Esophagus (tissue), 2 donors: ENCODE data around the gene MUC2. TPM values are rescaled to one million over a fixed set of nuclear protein-coding genes. Genes with fewer than 3 reads are reported as not detected.

Source experiments
- H3K27ac ChIP-seq, 2 donors: one replicate each; pipeline ENCODE4 v1.5.1; 2013; ENCODE audit warnings: low read depth in 2 of 2, mild to moderate bottlenecking in 2 of 2, inconsistent platforms in 1 of 2, low read length in 1 of 2, moderate library complexity in 1 of 2
- H3K27me3 ChIP-seq, 2 donors: one replicate each; pipeline ENCODE4 v1.6.1; 2013; ENCODE audit warnings: low read length in 2 of 2, control low read depth in 1 of 2, mild to moderate bottlenecking in 1 of 2; ENCODE audit not compliant: insufficient read depth in 2 of 2, control insufficient read depth in 1 of 2
- H3K36me3 ChIP-seq, 2 donors: one replicate each; pipeline ENCODE4 v1.6.1; 2013; ENCODE audit warnings: low read length in 1 of 2; ENCODE audit not compliant: control insufficient read depth in 2 of 2, insufficient read depth in 2 of 2
- H3K4me1 ChIP-seq, 2 donors: one replicate each; pipeline ENCODE4 v1.6.1; 2013; ENCODE audit warnings: low read length in 1 of 2; ENCODE audit not compliant: control insufficient read depth in 2 of 2, insufficient read depth in 2 of 2
- H3K4me3 ChIP-seq, 2 donors: one replicate each; pipeline ENCODE4 v1.5.1; 2013; ENCODE audit warnings: low read length in 2 of 2, mild to moderate bottlenecking in 2 of 2, low read depth in 1 of 2, moderate library complexity in 1 of 2
- H3K9me3 ChIP-seq, 2 donors: one replicate each; pipeline ENCODE4 v1.6.1; 2013; ENCODE audit warnings: mild to moderate bottlenecking in 2 of 2, low read depth in 1 of 2, low read length in 1 of 2, moderate library complexity in 1 of 2; ENCODE audit not compliant: control insufficient read depth in 2 of 2, insufficient read depth in 1 of 2
- WGBS, 2 donors: extraction: QIAGEN DNeasy Blood & Tissue Kit; methylation state at CpG; one replicate each; pipeline ENCODE4 v1.1.7; 2013; 5-methylcytosine and 5-hydroxymethylcytosine counted together
- polyA plus RNA-seq, 2 donors: library from polyadenylated mRNA; stranded (reverse); fragments of 200-250 nt; gene quantifications; one replicate each; pipeline ENCODE4 v1.2.3, GENCODE V29; 2013
- donor health status: healthy with polysubstance abuse.
- donor health status: Bipolar disorder and iron deficiency.

Gene MUC2
- polyA plus RNA-seq, 2 donors: 0.04 TPM; not detected in 1

DNA sequence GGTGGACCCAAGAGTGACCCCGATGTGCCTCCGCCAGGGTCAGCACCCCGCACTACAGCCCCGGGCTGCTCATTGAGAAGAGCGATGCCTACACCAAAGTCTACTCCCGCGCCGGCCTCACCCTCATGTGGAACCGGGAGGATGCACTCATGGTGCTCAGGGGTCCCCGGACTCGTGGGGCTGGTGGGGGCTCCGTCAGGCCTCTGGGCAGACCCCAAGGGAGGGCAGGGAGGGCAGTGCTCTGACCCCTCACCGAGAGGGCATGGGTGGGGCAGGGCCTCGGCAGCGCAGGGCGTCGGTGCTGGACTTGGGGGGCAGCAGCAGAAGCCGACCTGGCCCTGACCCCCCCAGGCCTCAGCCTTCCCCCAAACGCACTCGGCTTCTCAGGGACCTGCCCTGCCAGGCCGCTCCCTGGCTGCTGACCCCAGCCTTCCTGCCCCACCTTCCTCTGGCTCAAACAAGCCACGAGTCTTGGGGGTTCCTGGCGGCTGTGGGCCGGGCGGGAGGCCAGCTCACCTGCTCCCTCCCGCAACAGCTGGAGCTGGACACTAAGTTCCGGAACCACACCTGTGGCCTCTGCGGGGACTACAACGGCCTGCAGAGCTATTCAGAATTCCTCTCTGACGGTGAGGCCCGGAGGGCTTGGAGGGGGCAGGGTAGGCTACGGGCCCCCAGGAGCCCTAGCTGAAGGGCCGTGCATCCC is 2.9 kb downstream of the MUC2 start:
- H3K9me3 ChIP-seq: no peaks in the 10 kb centered on the region
- H3K36me3 ChIP-seq: no peaks in the 10 kb centered on the region
- no peak overlapping the region for H3K27ac ChIP-seq
- 66 to 72% methylated on average over 32 to 33 of the region's 33 CpGs for WGBS, 2 donors
- no peak overlapping the region for H3K4me3 ChIP-seq
- no peaks in the 10 kb centered on the region for H3K27me3 ChIP-seq
- H3K4me1 ChIP-seq: peaks cover 0 to 9% of the 10 kb centered on the region in 2 donors

DNA sequence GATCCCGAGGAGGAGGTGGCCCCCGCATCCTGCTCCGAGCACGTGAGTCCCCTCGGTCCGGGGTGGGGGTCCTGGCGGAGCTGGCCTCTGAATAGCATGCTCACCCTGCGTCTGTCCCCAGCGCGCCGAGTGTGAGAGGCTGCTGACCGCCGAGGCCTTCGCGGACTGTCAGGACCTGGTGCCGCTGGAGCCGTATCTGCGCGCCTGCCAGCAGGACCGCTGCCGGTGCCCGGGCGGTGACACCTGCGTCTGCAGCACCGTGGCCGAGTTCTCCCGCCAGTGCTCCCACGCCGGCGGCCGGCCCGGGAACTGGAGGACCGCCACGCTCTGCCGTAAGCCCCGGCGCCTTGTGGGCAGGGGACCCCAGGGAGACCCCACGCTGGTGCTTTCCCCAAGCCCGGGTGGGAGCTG is 3.5 kb downstream of the MUC2 start:
- H3K4me3 ChIP-seq: no peak overlapping the region
- no peak overlapping the region for H3K27ac ChIP-seq
- H3K4me1 ChIP-seq: peaks cover 0 to 10% of the 10 kb centered on the region in 2 donors
- no peaks in the 10 kb centered on the region for H3K27me3 ChIP-seq
- 84 to 89% methylated on average over 32 to 39 of the region's 39 CpGs for WGBS, 2 donors
- H3K36me3 ChIP-seq: no peaks in the 10 kb centered on the region
- no peaks in the 10 kb centered on the region for H3K9me3 ChIP-seq

DNA sequence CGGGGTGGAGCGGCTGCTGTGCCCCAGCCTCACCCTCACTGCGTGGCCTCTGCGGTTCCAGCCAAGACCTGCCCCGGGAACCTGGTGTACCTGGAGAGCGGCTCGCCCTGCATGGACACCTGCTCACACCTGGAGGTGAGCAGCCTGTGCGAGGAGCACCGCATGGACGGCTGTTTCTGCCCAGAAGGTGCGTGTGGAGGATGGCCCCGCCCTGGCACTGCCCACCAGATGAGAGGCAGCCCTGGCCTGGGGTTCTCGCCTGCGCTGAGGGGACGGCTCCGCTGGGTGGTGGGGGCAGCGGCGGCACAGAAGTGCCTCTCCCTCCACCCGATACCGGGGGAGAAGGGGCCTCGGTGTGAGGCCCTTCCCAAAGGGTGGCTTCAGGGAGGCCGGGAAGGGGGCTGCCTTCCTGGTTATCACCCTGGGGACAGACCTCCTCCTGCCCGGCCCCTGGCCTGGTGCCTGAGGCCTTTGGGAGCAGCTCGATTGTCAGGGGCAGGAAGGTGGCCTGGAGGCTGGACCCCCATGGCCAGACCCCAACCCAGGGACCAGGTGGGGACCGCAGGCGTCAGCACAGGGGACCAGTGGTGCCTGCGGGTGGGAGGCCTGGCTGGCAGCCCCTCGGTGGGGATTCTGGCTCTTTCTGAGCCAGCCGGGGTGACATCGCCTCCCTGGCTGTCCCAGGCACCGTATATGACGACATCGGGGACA is 7.1 kb downstream of the MUC2 start:
- Histone ChIP-seq H3K27ac (no peak overlapping the region), H3K4me3 (no peak overlapping the region), H3K36me3 (no peaks in the 10 kb centered on the region), H3K27me3 (no peaks in the 10 kb centered on the region), H3K9me3 (no peaks in the 10 kb centered on the region), H3K4me1 (peaks cover 0 to 12% of the 10 kb centered on the region in 2 donors)
- WGBS, 2 donors: 74 to 77% methylated on average over 33 of the region's 33 CpGs

DNA sequence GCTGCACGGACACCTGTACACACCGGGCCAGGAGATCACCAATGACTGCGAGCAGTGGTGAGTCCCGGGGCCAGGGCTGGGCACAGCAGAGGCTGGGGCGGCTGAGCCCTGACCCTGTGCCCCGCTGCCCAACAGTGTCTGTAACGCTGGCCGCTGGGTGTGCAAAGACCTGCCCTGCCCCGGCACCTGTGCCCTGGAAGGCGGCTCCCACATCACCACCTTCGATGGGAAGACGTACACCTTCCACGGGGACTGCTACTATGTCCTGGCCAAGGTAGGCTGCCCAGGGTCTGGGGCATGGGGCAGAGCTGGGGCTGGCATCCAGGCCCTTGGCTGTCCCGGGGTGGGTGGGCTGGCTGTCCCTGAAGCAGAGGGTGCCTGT is 7.7 kb downstream of the MUC2 start:
- Histone ChIP-seq H3K27ac (no peak overlapping the region), H3K27me3 (no peaks in the 10 kb centered on the region), H3K4me3 (no peak overlapping the region), H3K4me1 (peaks cover 0 to 12% of the 10 kb centered on the region in 2 donors), H3K9me3 (no peaks in the 10 kb centered on the region), H3K36me3 (no peaks in the 10 kb centered on the region)
- 79 to 83% methylated on average over 14 of the region's 14 CpGs for WGBS, 2 donors

DNA sequence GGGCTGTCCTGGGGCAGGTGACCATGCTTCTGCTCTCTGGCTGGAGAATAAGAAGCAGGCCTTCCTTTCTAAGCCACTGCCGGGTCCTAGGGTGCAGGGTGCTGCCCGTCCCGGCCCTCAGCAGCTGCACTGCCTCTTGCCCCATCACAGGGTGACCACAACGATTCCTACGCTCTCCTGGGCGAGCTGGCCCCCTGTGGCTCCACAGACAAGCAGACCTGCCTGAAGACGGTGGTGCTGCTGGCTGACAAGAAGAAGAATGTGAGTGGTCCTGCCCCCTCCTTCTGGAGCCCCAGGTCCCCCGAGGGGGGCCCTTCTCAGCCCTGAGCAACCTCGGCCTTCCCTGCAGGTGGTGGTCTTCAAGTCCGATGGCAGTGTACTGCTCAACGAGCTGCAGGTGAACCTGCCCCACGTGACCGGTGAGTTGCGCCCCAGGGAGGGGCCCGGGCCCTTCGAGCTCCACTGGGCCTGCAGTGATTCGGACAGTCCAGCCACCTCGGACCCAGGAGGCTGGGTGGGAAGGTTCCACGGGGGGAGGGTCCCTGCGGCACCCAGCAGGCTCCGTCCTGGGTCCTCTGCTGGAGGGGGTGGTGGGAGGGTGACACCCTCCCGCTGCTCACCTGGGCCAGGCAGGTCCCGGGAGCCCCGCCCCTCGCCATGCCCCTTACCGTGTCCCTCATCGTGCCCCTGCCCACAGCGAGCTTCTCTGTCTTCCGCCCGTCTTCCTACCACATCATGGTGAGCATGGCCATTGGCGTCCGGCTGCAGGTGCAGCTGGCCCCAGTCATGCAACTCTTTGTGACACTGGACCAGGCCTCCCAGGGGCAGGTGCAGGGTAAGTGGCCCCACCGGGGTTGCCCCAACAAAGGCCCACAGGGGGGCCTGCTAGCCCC is 8.3 kb downstream of the MUC2 start:
- peaks cover 0 to 12% of the 10 kb centered on the region in 2 donors for H3K4me1 ChIP-seq
- H3K27me3 ChIP-seq: no peaks in the 10 kb centered on the region
- H3K36me3 ChIP-seq: no peaks in the 10 kb centered on the region
- H3K27ac ChIP-seq: no peak overlapping the region
- H3K9me3 ChIP-seq: no peaks in the 10 kb centered on the region
- WGBS, 2 donors: 69 to 72% methylated on average over 33 of the region's 33 CpGs
- no peak overlapping the region for H3K4me3 ChIP-seq

DNA sequence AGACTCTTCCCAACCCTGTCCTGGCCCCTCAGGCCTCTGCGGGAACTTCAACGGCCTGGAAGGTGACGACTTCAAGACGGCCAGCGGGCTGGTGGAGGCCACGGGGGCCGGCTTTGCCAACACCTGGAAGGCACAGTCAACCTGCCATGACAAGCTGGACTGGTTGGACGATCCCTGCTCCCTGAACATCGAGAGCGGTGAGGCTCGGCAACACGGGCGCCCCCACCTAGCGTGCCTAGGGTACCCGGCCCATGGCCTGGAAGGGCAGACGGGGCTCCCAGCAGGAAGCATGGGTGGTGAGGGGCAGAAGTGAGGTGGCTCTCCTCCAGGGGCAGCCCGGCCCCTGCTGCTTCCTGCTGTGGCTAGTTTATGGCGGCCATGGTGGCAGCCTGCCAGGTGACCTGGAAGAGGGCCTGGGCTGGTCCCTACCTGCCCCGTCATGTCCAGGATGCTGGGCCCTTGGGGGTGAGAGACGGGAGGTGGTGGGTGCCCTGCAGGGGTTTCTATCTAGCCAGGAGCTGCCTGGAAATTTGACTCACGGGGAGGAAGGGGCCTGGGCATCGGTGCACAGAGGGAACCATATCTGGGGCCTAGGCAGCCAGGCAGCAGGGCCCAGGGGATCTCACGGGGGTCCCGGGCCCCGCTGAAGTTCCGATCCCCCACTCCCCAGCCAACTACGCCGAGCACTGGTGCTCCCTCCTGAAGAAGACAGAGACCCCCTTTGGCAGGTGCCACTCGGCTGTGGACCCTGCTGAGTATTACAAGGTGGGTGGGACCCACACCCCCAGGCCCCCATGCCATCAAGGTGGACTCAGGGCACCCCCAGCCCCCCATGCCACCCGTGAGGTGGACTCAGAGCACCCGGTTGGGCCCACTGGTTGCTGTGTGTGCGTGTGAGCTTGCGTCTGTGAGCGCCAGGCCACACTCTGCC is 9.2 kb downstream of the MUC2 start:
- H3K27ac ChIP-seq: no peak overlapping the region
- no peaks in the 10 kb centered on the region for H3K27me3 ChIP-seq
- 56 to 63% methylated on average over 34 of the region's 34 CpGs for WGBS, 2 donors
- no peaks in the 10 kb centered on the region for H3K9me3 ChIP-seq
- peaks cover 0 to 12% of the 10 kb centered on the region in 2 donors for H3K4me1 ChIP-seq
- no peak overlapping the region for H3K4me3 ChIP-seq
- no peaks in the 10 kb centered on the region for H3K36me3 ChIP-seq

DNA sequence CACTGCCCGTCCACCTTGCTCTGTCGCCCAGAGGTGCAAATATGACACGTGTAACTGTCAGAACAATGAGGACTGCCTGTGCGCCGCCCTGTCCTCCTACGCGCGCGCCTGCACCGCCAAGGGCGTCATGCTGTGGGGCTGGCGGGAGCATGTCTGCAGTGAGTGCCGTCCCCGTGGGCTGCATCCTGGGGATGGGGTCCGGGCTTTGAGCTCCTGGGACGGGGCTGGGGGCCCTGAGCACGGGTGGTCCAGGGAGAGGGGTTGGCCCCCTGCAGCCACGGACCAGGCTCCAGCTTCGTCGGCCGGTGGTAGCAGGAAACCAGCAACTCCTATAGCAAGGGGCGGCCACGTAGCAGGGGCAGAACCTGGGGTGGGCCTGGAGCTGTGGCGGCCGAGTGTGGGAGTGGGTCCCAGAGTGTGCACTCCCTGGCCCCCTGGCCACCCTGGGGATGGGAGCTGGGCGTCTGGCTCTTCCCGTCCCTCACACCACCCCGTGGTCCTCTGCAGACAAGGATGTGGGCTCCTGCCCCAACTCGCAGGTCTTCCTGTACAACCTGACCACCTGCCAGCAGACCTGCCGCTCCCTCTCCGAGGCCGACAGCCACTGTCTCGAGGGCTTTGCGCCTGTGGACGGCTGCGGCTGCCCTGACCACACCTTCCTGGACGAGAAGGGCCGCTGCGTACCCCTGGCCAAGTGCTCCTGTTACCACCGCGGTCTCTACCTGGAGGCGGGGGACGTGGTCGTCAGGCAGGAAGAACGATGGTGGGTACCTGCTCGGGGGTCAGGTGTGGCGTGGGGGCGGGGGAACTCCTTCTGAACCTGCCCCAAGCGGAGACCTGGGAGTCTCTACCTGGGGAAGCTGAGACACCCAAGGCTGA is 10.1 kb downstream of the MUC2 start:
- no peaks in the 10 kb centered on the region for H3K36me3 ChIP-seq
- no peak overlapping the region for H3K27ac ChIP-seq
- peaks cover 0 to 12% of the 10 kb centered on the region in 2 donors for H3K4me1 ChIP-seq
- H3K27me3 ChIP-seq: no peaks in the 10 kb centered on the region
- WGBS, 2 donors: 59 to 66% methylated on average over 47 to 49 of the region's 49 CpGs
- no peaks in the 10 kb centered on the region for H3K9me3 ChIP-seq
- no peak overlapping the region for H3K4me3 ChIP-seq

DNA sequence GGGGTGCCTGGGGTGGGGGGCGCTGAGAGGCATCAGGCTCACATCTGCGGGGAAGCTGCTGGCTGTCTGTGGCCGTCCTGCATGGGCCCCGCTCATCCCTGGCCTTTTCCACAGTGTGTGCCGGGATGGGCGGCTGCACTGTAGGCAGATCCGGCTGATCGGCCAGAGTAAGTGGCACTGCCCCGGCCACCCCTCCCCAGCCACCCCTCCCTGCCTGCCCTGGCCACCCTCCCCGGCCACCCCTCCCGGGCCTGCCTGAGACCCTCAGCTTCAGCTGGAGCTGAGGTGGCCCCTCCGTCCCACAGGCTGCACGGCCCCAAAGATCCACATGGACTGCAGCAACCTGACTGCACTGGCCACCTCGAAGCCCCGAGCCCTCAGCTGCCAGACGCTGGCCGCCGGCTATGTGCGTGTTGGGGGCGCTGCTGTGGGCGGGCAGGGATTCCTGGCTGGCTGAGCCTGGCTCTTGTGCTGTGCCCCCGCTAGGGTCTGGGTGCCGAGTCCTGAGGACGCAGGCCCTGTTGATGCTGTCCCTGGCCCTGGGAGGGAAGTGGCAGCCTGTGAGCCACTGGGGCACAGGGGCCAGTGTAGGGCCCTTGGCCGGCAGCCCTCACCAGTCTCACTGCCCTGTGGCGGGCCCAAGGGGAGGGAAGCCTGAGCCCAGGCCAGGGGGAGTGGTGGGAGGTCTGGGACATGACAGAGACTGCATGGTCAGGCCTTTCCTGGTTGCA is 10.9 kb downstream of the MUC2 start:
- Histone ChIP-seq H3K4me3 (no peak overlapping the region), H3K9me3 (no peaks in the 10 kb centered on the region), H3K4me1 (peaks cover 0 to 12% of the 10 kb centered on the region in 2 donors), H3K36me3 (no peaks in the 10 kb centered on the region), H3K27ac (no peak overlapping the region), H3K27me3 (no peaks in the 10 kb centered on the region)
- WGBS, 2 donors: 85 to 87% methylated on average over 25 to 26 of the region's 26 CpGs
